NCI-H82 treated with DMSO at 0.1 percent for 48 hours (cell line): ENCODE data around the gene AOAH.
"Not testable (repeated sequence)": the region's sequence is repeated elsewhere in the genome, so short reads cannot be mapped to it uniquely, and the experiment has no call there.

Experiments
- DNase-seq: peaks from one replicate; lab custom pipeline; 2025; ENCODE audit not compliant: unreplicated experiment; lab: John Stamatoyannopoulos, UW

AOAH gene

GRCh38 chr7:36659172-36659516, 65.2 kb downstream of the AOAH start:
- no peak for DNase-seq

GRCh38 chr7:36658335-36659171, 65.7 kb downstream of the AOAH start:
- DNase-seq, result peak; percentile 14

GRCh38 chr7:36657036-36657660, 67.1 kb downstream of the AOAH start:
- DNase-seq, result no peak

- DNase-seq, result no peak
Observed at GRCh38 chr7:36654436-36654835, 69.9 kb downstream of the AOAH start.

DNA sequence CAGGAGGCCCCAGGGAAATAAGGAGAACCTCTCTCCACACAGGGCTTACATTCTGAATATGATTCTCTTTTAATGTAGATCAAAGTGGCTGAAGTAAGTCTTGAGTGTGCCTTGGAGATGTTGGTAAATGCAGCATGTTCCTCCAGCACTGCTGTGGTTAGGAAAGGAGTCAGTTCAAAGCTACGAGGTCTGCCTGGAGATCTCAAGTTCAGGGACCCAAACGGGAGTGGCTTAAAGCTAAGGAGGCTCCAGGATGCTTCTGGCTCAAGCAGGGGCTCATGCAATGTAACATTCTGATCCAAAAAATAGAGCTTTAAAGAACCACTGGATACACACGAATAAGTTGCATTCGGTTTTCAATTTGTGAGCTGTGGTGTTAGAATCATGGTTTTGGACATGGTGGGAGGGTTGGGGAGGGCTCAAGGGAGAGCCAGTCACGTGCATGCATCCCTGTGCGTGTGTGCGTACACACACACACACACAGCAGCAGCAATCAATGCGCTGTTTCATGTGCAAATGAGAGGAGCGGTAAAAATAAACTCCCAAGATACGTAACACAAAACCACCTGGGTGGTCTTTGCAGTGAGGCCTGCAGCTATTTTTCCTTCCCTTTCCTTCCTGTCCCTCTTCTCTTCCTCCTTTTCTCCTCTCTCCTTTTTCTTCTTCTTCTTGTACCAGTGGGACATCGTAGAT, 70.5 kb downstream of the AOAH start:
- DNase-seq, result no peak

- DNase-seq, result no peak
Observed at GRCh38 chr7:36653008-36653662, 71.2 kb downstream of the AOAH start.

DNA sequence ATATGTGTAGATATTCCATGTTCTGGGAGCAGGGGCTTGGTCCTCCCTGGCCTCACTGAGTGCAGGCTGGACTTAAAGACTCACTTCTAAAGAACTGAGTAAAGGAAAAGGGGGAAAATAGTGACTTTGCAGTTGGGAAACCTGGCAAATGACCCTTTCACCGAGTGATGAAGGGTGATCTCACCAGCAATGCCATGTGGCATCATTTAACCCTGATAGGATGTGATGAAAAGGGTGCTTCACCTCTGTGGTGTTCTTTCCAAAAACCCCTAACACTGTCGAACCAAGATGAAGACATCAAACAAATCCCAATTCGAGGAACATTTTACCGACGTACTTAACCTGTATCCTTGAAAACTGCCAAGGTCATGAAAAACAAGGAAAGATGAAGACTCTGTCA, 71.9 kb downstream of the AOAH start:
- no peak for DNase-seq

DNA sequence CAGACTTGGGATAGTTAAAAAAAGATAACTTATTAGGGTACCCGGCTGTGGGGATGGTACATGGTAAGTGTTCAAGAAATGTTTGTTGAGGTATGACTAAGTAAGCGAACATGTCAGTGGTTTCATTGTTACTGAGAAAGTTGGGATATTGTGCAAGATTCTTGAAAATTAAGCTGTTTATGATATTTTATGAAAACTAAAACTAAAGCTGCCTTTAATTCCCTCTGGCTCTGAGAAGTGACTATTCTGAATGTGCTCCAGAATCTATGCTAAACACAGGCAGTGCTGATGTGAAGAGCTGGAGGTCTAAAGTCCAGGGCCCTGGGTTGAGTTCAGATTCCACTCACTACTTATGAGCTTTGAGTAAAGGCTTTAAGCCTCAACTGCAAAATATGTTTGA, 72.9 kb downstream of the AOAH start:
- no peak for DNase-seq

- no peak for DNase-seq
Observed at GRCh38 chr7:36650766-36651312, 73.5 kb downstream of the AOAH start.

DNA sequence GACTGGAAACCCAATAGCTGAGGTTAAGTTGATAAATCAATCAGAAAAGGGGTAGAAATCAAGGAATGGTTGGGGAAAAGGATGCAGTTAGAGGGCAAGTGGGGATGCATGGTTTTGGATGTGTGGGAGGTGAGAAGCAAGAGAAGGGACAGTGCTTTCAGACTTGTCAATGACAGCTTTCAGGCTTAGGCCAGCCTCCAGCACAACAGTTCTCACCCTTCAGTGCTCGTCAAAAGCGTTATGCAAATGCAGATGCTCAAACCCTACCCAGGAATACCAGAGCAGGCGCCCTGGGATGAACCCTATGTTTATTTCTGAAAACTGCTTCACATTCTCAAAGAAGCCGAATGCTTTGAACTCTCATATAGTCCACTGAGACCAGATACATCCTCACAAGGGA, 74.0 kb downstream of the AOAH start:
- no peak for DNase-seq

DNA sequence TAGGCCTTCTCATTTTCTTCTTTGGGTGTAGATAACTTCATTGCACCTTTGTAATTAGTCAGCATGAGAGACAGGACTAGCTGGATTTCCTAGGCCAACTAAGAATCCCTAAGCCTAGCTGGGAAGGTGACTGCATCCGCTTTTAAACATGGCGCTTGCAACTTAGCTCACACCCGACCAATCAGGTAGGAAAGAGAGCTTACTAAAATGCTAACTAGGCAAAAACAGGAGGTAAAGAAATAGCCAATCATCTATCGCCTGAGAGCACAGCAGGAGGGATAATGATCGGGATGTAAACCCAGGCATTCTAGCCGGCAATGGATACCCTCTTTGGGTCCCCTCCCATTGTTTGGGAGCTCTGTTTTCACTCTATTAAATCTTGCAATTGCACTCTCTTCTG, 75.0 kb downstream of the AOAH start:
- not testable (repeated sequence) for DNase-seq

GRCh38 chr7:36648441-36648840, 75.9 kb downstream of the AOAH start:
- no peak for DNase-seq

- no peak for DNase-seq
Observed at GRCh38 chr7:36644625-36645422, 79.5 kb downstream of the AOAH start.

GRCh38 chr7:36642414-36642813, 81.9 kb downstream of the AOAH start:
- no peak for DNase-seq

DNA sequence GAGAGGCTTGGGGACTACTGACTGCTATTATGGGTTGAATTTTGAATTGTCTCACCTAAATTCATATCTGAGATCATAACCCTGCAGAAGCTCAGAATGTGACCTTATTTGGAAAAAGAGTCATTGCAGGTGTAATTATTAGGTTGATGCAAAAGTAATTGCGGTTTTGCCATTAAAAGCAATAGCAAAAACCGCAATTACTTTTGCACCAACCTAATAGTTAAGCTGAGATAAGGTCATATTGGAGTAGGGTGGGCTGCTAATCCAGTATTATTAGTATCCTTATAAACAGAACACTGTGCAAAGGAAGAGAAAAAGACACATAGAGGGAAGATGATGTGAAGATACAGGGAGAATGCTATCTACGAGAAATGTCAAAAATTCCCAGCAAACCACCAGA, 82.3 kb downstream of the AOAH start:
- no peak for DNase-seq

GRCh38 chr7:36640682-36641081, 83.6 kb downstream of the AOAH start:
- DNase-seq, result no peak

- DNase-seq, result no peak
Observed at GRCh38 chr7:36639826-36640225, 84.5 kb downstream of the AOAH start.

- no peak for DNase-seq
Observed at GRCh38 chr7:36638586-36639263, 85.6 kb downstream of the AOAH start.

GRCh38 chr7:36638140-36638539, 86.2 kb downstream of the AOAH start:
- DNase-seq, result peak; percentile 56

GRCh38 chr7:36637417-36637816, 86.9 kb downstream of the AOAH start:
- DNase-seq, result no peak
